HL-60/S4 (cell line): Measurements from ENCODE around the gene ACOX1.

Experiments used
- in situ Hi-C: fragments of 300-500 bp; cut with MboI; formaldehyde crosslinking; loops from 2 replicates; pipeline ENCODE4 v1.14.3; 2022; ENCODE audit warnings: low sequenced_read_pairs

The ACOX1 gene

GRCh38 chr17:76009447-76009846 lies 30.5 kb upstream of the ACOX1 start:
- in situ Hi-C loops = loop anchor here (5.0 to 25.0 kb wide), 2 partner anchors 102 to 247 kb away; partner anchors contain the start of gene GALK1

- in situ Hi-C loops = loop anchor here (5.0 to 25.0 kb wide), 2 partner anchors 102 to 247 kb away; partner anchors contain the start of gene GALK1
Measured at GRCh38 chr17:76008630-76009425, 29.9 kb upstream of the ACOX1 start.

- in situ Hi-C loops = loop anchor here (5.0 to 25.0 kb wide), 2 partner anchors 101 to 246 kb away; partner anchors contain the start of gene GALK1
Measured at GRCh38 chr17:76008208-76008607, 29.2 kb upstream of the ACOX1 start.

- in situ Hi-C loops = loop anchor here (5.0 to 25.0 kb wide), 2 partner anchors 101 to 246 kb away; partner anchors contain the start of gene GALK1
Measured at GRCh38 chr17:76007850-76008165, 28.8 kb upstream of the ACOX1 start.

GRCh38 chr17:76007131-76007849 lies 28.3 kb upstream of the ACOX1 start:
- in situ Hi-C loops = loop anchor here (5.0 to 25.0 kb wide), 2 partner anchors 100 to 245 kb away; partner anchors contain the start of gene GALK1

- in situ Hi-C loops = loop anchor here (5.0 to 25.0 kb wide), 2 partner anchors 98 to 243 kb away; partner anchors contain the start of gene GALK1
Measured at GRCh38 chr17:76005263-76006149, 26.5 kb upstream of the ACOX1 start.

GRCh38 chr17:76004750-76005262 lies 25.8 kb upstream of the ACOX1 start:
- in situ Hi-C loops = loop anchor here (5.0 to 25.0 kb wide), 2 partner anchors 98 to 243 kb away; partner anchors contain the start of gene GALK1

- in situ Hi-C loops = loop anchor here (25.0 kb wide), 1 partner anchor 242 kb away; the partner anchor contains the start of gene GALK1
Measured at GRCh38 chr17:76003915-76004314, 24.9 kb upstream of the ACOX1 start.

- in situ Hi-C loops = loop anchor here (25.0 kb wide), 1 partner anchor 240 kb away; the partner anchor contains the start of gene GALK1
Measured at GRCh38 chr17:76002100-76002499, 23.1 kb upstream of the ACOX1 start.

GRCh38 chr17:76000755-76001521 lies 22.0 kb upstream of the ACOX1 start, which contains the start of gene CDK3:
Gene CDK3, plus strand, starts transcription at chr17:76000855. Its CDS starts 571 bp downstream, at chr17:76001426.
- in situ Hi-C loops = loop anchor here (25.0 kb wide), 1 partner anchor 239 kb away; the partner anchor contains the start of gene GALK1

- in situ Hi-C loops = loop anchor here (25.0 kb wide), 1 partner anchor 238 kb away; the partner anchor contains the start of gene GALK1
Measured at GRCh38 chr17:76000016-76000754, 21.2 kb upstream of the ACOX1 start.

GRCh38 chr17:75998327-75998795 lies 19.4 kb upstream of the ACOX1 start:
- in situ Hi-C loops = no loop called here

GRCh38 chr17:75996665-75997590 lies 18.0 kb upstream of the ACOX1 start:
- in situ Hi-C loops = no loop called here

- in situ Hi-C loops = no loop called here
Measured at GRCh38 chr17:75995385-75995925, 16.5 kb upstream of the ACOX1 start.

GRCh38 chr17:75994802-75995370 lies 15.9 kb upstream of the ACOX1 start:
- in situ Hi-C loops = no loop called here

GRCh38 chr17:75991396-75991795 lies 12.4 kb upstream of the ACOX1 start:
- in situ Hi-C loops = no loop called here

- in situ Hi-C loops = no loop called here
Measured at GRCh38 chr17:75987041-75987440, 8.1 kb upstream of the ACOX1 start.
